A549 (cell line): ENCODE data around the gene ADTRP. TPM values are rescaled to one million over a fixed set of nuclear protein-coding genes. Genes with fewer than 3 reads are reported as not detected.

Experiments
- ATAC-seq, 2 experiments: fragments of 200-7000 bp in 1 of 2; fragments of >200 bp in 1 of 2; cut with Nextera tagmentation in 1 of 2; cut with Tn5 transposase in 1 of 2; 3 replicates each; pipeline versions ENCODE4 v1.8.0 to v1.9.1; 2018 to 2020; ENCODE audit warnings: mild to moderate bottlenecking in 1 of 2, moderate library complexity in 1 of 2
- CTCF ChIA-PET: fragments of 300-600 bp; sonication (Branson Sonifier 250); formaldehyde crosslinking; extraction: SDS; loops from one replicate; lab custom pipeline; 2021; ENCODE audit warnings: antibody characterized with exemption, inconsistent platforms; lab: Yijun Ruan, JAX
- POLR2A ChIA-PET: fragments of 350-600 bp; formaldehyde crosslinking; extraction: SDS; loops from one replicate; lab custom pipeline; 2021; ENCODE audit warnings: antibody characterized with exemption, inconsistent platforms; lab: Yijun Ruan, JAX
- DNase-seq, 2 experiments: peaks; one replicate each; pipeline versions ENCODE4 v3.0.0 to v3.0.0-alpha.2; 2011 to 2016; ENCODE audit warnings: low read depth in 1 of 2, low spot score in 1 of 2
- FAIRE-seq: peaks from 2 replicates; lab custom pipeline; 2011; peaks lifted over from hg19 to GRCh38; lab: Jason Lieb, UNC
- H3K27ac ChIP-seq, 2 experiments: fragments of >200 bp; sonication (Bioruptor Twin); formaldehyde crosslinking; 3 replicates each; pipeline ENCODE4 v1.5.1; 2016 to 2017
- H3K4me1 ChIP-seq: fragments of >200 bp; sonication (Bioruptor Twin); formaldehyde crosslinking; 3 replicates; pipeline ENCODE4 v1.6.1; 2016
- H3K4me2 ChIP-seq: fragments of >200 bp; sonication (Bioruptor Twin); formaldehyde crosslinking; 3 replicates; pipeline ENCODE4 v1.6.1; 2016
- H3K4me3 ChIP-seq: fragments of >200 bp; sonication (Bioruptor Twin); formaldehyde crosslinking; 3 replicates; pipeline ENCODE4 v1.5.1; 2016
- H3K9me3 ChIP-seq: fragments of >200 bp; sonication (Bioruptor Twin); formaldehyde crosslinking; 3 replicates; pipeline ENCODE4 v1.6.1; 2016
- ATOH8 ChIP-seq: fragments of 250-450 bp; sonication (Bioruptor Pico); IDR thresholded peaks from 2 replicates; pipeline ENCODE4 v1.5.0; 2020; ENCODE audit warnings: low read depth, mild to moderate bottlenecking, moderate library complexity
- CBX8 ChIP-seq: fragments of 200-600 bp; sonication (generic); IDR thresholded peaks from 2 replicates; pipeline ENCODE4 v1.6.1; 2016
- CEBPB ChIP-seq, 2 experiments: fragments of >200 bp in 1 of 2; sonication (Bioruptor Twin) in 1 of 2; formaldehyde crosslinking in 1 of 2; IDR thresholded peaks; 2 replicates each; pipeline ENCODE4 v1.6.1; 2012 to 2016
- CHD2 ChIP-seq: fragments of 150-350 bp; IDR thresholded peaks from 2 replicates; pipeline ENCODE4 v1.6.1; 2014; ENCODE audit warnings: low read length; ENCODE audit not compliant: partially characterized antibody
- CTCF ChIP-seq: fragments of >200 bp; sonication (Bioruptor Twin); formaldehyde crosslinking; IDR thresholded peaks from 3 replicates; pipeline ENCODE4 v1.5.1; 2016
- EP300 ChIP-seq, 2 experiments: fragments of >200 bp; sonication (Bioruptor Twin); formaldehyde crosslinking; IDR thresholded peaks; 2 replicates in 1 of 2; 3 replicates in 1 of 2; pipeline ENCODE4 v1.6.1; 2016 to 2017
- ESRRA ChIP-seq: fragments of 150-350 bp; IDR thresholded peaks from 2 replicates; pipeline ENCODE4 v1.6.1; 2014; ENCODE audit warnings: mild to moderate bottlenecking, low read length, borderline replicate concordance
- FOSB ChIP-seq: fragments of 250-450 bp; sonication (Bioruptor Pico); IDR thresholded peaks from 2 replicates; pipeline ENCODE4 v1.5.0; 2020; ENCODE audit warnings: mild to moderate bottlenecking, moderate library complexity
- FOSL2 ChIP-seq, 2 experiments: fragments of 450-650 bp in 1 of 2; fragments of >200 bp in 1 of 2; sonication (Bioruptor Twin) in 1 of 2; formaldehyde crosslinking; IDR thresholded peaks; 2 replicates each; pipeline versions ENCODE4 v1.5.0 to v1.6.1; 2016 to 2020; ENCODE audit warnings: mild to moderate bottlenecking in 1 of 2, moderate library complexity in 1 of 2
- FOXS1 ChIP-seq: fragments of 250-450 bp; sonication (Bioruptor Pico); IDR thresholded peaks from 2 replicates; pipeline ENCODE4 v1.5.0; 2020; ENCODE audit warnings: mild to moderate bottlenecking, moderate library complexity
- GATA3 ChIP-seq: IDR thresholded peaks from 2 replicates; pipeline ENCODE4 v1.6.1; 2012; ENCODE audit warnings: borderline replicate concordance
- HEYL ChIP-seq: fragments of 250-450 bp; sonication (Bioruptor Pico); IDR thresholded peaks from 2 replicates; pipeline ENCODE4 v1.8.0; 2021; ENCODE audit warnings: mild to moderate bottlenecking, moderate library complexity
- HOXA7 ChIP-seq: fragments of 250-450 bp; sonication (Bioruptor Pico); IDR thresholded peaks from 2 replicates; pipeline ENCODE4 v1.5.0; 2020; ENCODE audit warnings: mild to moderate bottlenecking, moderate library complexity
- JUNB ChIP-seq: fragments of >200 bp; sonication (Bioruptor Twin); formaldehyde crosslinking; IDR thresholded peaks from 2 replicates; pipeline ENCODE4 v1.6.1; 2016
- KDM1A ChIP-seq: fragments of 200-600 bp; sonication (generic); IDR thresholded peaks from 2 replicates; pipeline ENCODE4 v1.6.1; 2016; ENCODE audit warnings: low read depth, mild to moderate bottlenecking
- KDM5A ChIP-seq: fragments of 200-600 bp; sonication (generic); IDR thresholded peaks from 2 replicates; pipeline ENCODE4 v1.6.1; 2016; ENCODE audit warnings: antibody characterized with exemption, mild to moderate bottlenecking
- NPAS2 ChIP-seq: fragments of 250-450 bp; sonication (Bioruptor Pico); IDR thresholded peaks from 2 replicates; pipeline ENCODE4 v1.8.0; 2022; ENCODE audit warnings: mild to moderate bottlenecking, moderate library complexity, borderline replicate concordance
- POLR2A ChIP-seq: IDR thresholded peaks from 2 replicates; pipeline ENCODE4 v1.6.1; 2012; ENCODE audit warnings: mild to moderate bottlenecking, low read length
- RARB ChIP-seq: fragments of 250-450 bp; sonication (Bioruptor Pico); IDR thresholded peaks from 2 replicates; pipeline ENCODE4 v1.8.0; 2021; ENCODE audit warnings: mild to moderate bottlenecking, moderate library complexity
- REST ChIP-seq: fragments of 200-600 bp; sonication (generic); IDR thresholded peaks from 2 replicates; pipeline ENCODE4 v1.6.1; 2016; ENCODE audit warnings: antibody characterized with exemption, mild to moderate bottlenecking, moderate library complexity
- SMC3 ChIP-seq: fragments of >200 bp; sonication (Bioruptor Twin); formaldehyde crosslinking; IDR thresholded peaks from 3 replicates; pipeline ENCODE4 v1.6.1; 2018; ENCODE audit warnings: inconsistent platforms
- SREBF2 ChIP-seq: fragments of 450-650 bp; IDR thresholded peaks from 2 replicates; pipeline ENCODE4 v1.6.1; 2014; ENCODE audit warnings: mild to moderate bottlenecking, moderate library complexity
- TP53 ChIP-seq: fragments of 250-450 bp; sonication (Bioruptor Pico); IDR thresholded peaks from 2 replicates; pipeline ENCODE4 v1.5.0; 2021; ENCODE audit warnings: mild to moderate bottlenecking, moderate library complexity
- ZFP36 ChIP-seq: fragments of 450-650 bp; IDR thresholded peaks from 2 replicates; pipeline ENCODE4 v1.6.1; 2014; ENCODE audit warnings: borderline replicate concordance; ENCODE audit not compliant: partially characterized antibody
- ZNF302 ChIP-seq: fragments of 250-450 bp; sonication (Bioruptor Pico); IDR thresholded peaks from 2 replicates; pipeline ENCODE4 v1.9.0; 2021; ENCODE audit warnings: inconsistent platforms, mild to moderate bottlenecking, moderate library complexity
- ZSCAN20 ChIP-seq: fragments of 250-450 bp; sonication (Bioruptor Pico); IDR thresholded peaks from 2 replicates; pipeline ENCODE4 v1.8.0; 2022; ENCODE audit warnings: mild to moderate bottlenecking, moderate library complexity
- WGBS: methylation state at CpG from one replicate; pipeline ENCODE4 v1.1.6; 2017; ENCODE audit errors: missing lambda C conversion rate; 5-methylcytosine and 5-hydroxymethylcytosine counted together
- polyA plus RNA-seq, 4 experiments: library from polyadenylated mRNA; depleted of rRNA in 3 of 4; stranded (reverse); fragments of >200 nt; fragmentation: RNase III in 1 of 4; extraction: RNeasy Plus Mini Kit Qiagen cat#74134 plus additional on column Dnase treatment in 1 of 4; gene quantifications; 2 replicates in 3 of 4; 3 replicates in 1 of 4; pipeline ENCODE4 v1.2.3, GENCODE V29; 2011 to 2017

ADTRP gene
- polyA plus RNA-seq, 2 of the 4 experiments (the other 2 are of a cell fraction) = 0.57 to 0.59 TPM

GRCh38 chr6:11714798-11715285, 63.8 kb downstream of the ADTRP start:
- no peak overlapping the region for H3K4me2 ChIP-seq

GRCh38 chr6:11714116-11714797, 64.3 kb downstream of the ADTRP start:
- no peak for FAIRE-seq
- POLR2A ChIA-PET = no interaction called here

More at GRCh38 chr6:11714798-11715285, 63.8 kb downstream of the ADTRP start:
- Histone ChIP-seq H3K4me3 (no peak overlapping the region), H3K4me1 (0 out of 3 replicates have a peak, but pooled peaks cover 2% of the 10 kb centered on the region), H3K9me3 (no peaks in the 10 kb centered on the region), H3K27ac (no peak overlapping the region)
- no peak for FAIRE-seq
- TF ChIP-seq POLR2A (no peak), SMC3 (no peak), EP300 (IDR thresholded peaks at IDR 0.05) (no peak), SREBF2 (no peak), CBX8 (no peak), RARB (CRISPR knock-in tag) (no peak), ZNF302 (no peak), CEBPB (IDR thresholded peaks at IDR 0.05) (no peak), HEYL (CRISPR knock-in tag) (no peak), ZSCAN20 (no peak), ZFP36 (no peak)
- no peak for DNase-seq
- ATAC-seq = no peak
- ChIA-PET CTCF (no interaction called here), POLR2A (no interaction called here)

More at GRCh38 chr6:11714116-11714797, 64.3 kb downstream of the ADTRP start:
- H3K27ac ChIP-seq = no peak overlapping the region
- no peak for DNase-seq
- no peak overlapping the region for H3K4me2 ChIP-seq
- TF ChIP-seq KDM1A (no peak), JUNB (no peak), FOXS1 (no peak), ATOH8 (CRISPR knock-in tag) (no peak), SREBF2 (no peak), CHD2 (no peak), TP53 (CRISPR knock-in tag) (no peak), FOSL2 (IDR thresholded peaks at IDR 0.05) (no peak), FOSL2 (CRISPR knock-in tag; IDR thresholded peaks at IDR 0.05) (no peak), NPAS2 (CRISPR knock-in tag) (no peak), CTCF (no peak), REST (no peak), ESRRA (no peak), FOSB (CRISPR knock-in tag) (no peak), POLR2A (no peak), ZNF302 (no peak), GATA3 (no peak), KDM5A (no peak), EP300 (IDR thresholded peaks at IDR 0.05) (no peak), HOXA7 (CRISPR knock-in tag) (no peak)
- no peak for ATAC-seq
- CTCF ChIA-PET = interaction anchor here (1.3 kb wide), 1 partner anchor 55 kb away, joined by 3 read pairs; no protein-coding TSS in a partner anchor
- 47% methylated on average over 6 of the region's 6 CpGs for WGBS
- 0 out of 3 replicates have a peak, but pooled peaks cover 2% of the 10 kb centered on the region for H3K4me1 ChIP-seq
- no peak overlapping the region for H3K4me3 ChIP-seq
- H3K9me3 ChIP-seq = no peaks in the 10 kb centered on the region
